Nephron (organoid): Measurements from ENCODE around the gene ERBIN.
A peak's percentile ranks its signal among the peaks of the same experiment; 100 is the strongest.

Experiments
- H3K27ac Mint-ChIP-seq, 3 experiments: 2 replicates each; pipeline ENCODE4 v1.8.0; 2020; ENCODE audit warnings: mixed read lengths in 3 of 3, mild to moderate bottlenecking in 2 of 3, moderate library complexity in 1 of 3
- H3K27me3 Mint-ChIP-seq: 2 replicates; pipeline ENCODE4 v1.8.0; 2021; ENCODE audit warnings: low read depth, mild to moderate bottlenecking, moderate library complexity, mixed read lengths
- H3K36me3 Mint-ChIP-seq: 2 replicates; pipeline ENCODE4 v1.8.0; 2020; ENCODE audit warnings: low read depth, mixed read lengths
- H3K4me1 Mint-ChIP-seq: 2 replicates; pipeline ENCODE4 v1.8.0; 2020; ENCODE audit warnings: mixed read lengths
- H3K4me3 Mint-ChIP-seq, 3 experiments: 2 replicates each; pipeline ENCODE4 v1.8.0; 2020; ENCODE audit warnings: mild to moderate bottlenecking in 3 of 3, mixed read lengths in 3 of 3, moderate library complexity in 2 of 3
- H3K9me3 Mint-ChIP-seq: 2 replicates; pipeline ENCODE4 v1.8.0; 2020; ENCODE audit warnings: mixed read lengths
- CTCF ChIP-seq, 3 experiments: fragments of 200-600 bp; sonication (generic); IDR thresholded peaks; one replicate each; pipeline ENCODE4 v1.5.0; 2021; ENCODE audit warnings: antibody characterized with exemption in 3 of 3; ENCODE audit not compliant: unreplicated experiment in 3 of 3

ERBIN gene

GRCh38 chr5:65994117-65994786, 67.9 kb downstream of the ERBIN start:
- peak overlapping the region in 1 of 3 experiments; percentile 7 for H3K27ac Mint-ChIP-seq
- H3K4me3 Mint-ChIP-seq = no peak overlapping the region
- no peaks in the 10 kb centered on the region for H3K27me3 Mint-ChIP-seq
- H3K9me3 Mint-ChIP-seq = no peaks in the 10 kb centered on the region
- peaks cover 41% of the 10 kb centered on the region for H3K36me3 Mint-ChIP-seq
- peaks cover 1% of the 10 kb centered on the region for H3K4me1 Mint-ChIP-seq
- no peak for TF ChIP-seq CTCF (IDR thresholded peaks at IDR 0.05; ENCODE audit: unreplicated experiment in 3 of 3)

- H3K36me3 Mint-ChIP-seq = peaks cover 59% of the 10 kb centered on the region
- no peaks in the 10 kb centered on the region for H3K27me3 Mint-ChIP-seq
- H3K4me1 Mint-ChIP-seq = no peaks in the 10 kb centered on the region
- peaks cover 2% of the 10 kb centered on the region for H3K9me3 Mint-ChIP-seq
- H3K27ac Mint-ChIP-seq = no peak overlapping the region
- TF ChIP-seq CTCF (IDR thresholded peaks at IDR 0.05; ENCODE audit: unreplicated experiment in 3 of 3) = no peak
- no peak overlapping the region for H3K4me3 Mint-ChIP-seq
These were observed 72.8 kb downstream of the ERBIN start for GRCh38 chr5:65999061-65999723.

- Mint-ChIP-seq H3K36me3 (peaks cover 56% of the 10 kb centered on the region), H3K9me3 (peaks cover 13% of the 10 kb centered on the region), H3K4me1 (no peaks in the 10 kb centered on the region), H3K4me3 (no peak overlapping the region), H3K27ac (no peak overlapping the region), H3K27me3 (no peaks in the 10 kb centered on the region)
- no peak for TF ChIP-seq CTCF (IDR thresholded peaks at IDR 0.05; ENCODE audit: unreplicated experiment in 3 of 3)
These were observed 75.6 kb downstream of the ERBIN start for GRCh38 chr5:66001952-66002351.

GRCh38 chr5:66002415-66002814, 76.0 kb downstream of the ERBIN start:
- no peak overlapping the region for H3K4me3 Mint-ChIP-seq
- no peak for TF ChIP-seq CTCF (IDR thresholded peaks at IDR 0.05; ENCODE audit: unreplicated experiment in 3 of 3)
- H3K36me3 Mint-ChIP-seq = peaks cover 53% of the 10 kb centered on the region
- no peaks in the 10 kb centered on the region for H3K27me3 Mint-ChIP-seq
- H3K27ac Mint-ChIP-seq = no peak overlapping the region
- H3K4me1 Mint-ChIP-seq = no peaks in the 10 kb centered on the region
- peaks cover 13% of the 10 kb centered on the region for H3K9me3 Mint-ChIP-seq

GRCh38 chr5:66004216-66004615, 77.8 kb downstream of the ERBIN start:
- H3K9me3 Mint-ChIP-seq = peaks cover 13% of the 10 kb centered on the region
- no peak overlapping the region for H3K4me3 Mint-ChIP-seq
- no peaks in the 10 kb centered on the region for H3K4me1 Mint-ChIP-seq
- peaks cover 61% of the 10 kb centered on the region for H3K36me3 Mint-ChIP-seq
- no peak overlapping the region for H3K27ac Mint-ChIP-seq
- H3K27me3 Mint-ChIP-seq = no peaks in the 10 kb centered on the region
- no peak for TF ChIP-seq CTCF (IDR thresholded peaks at IDR 0.05; ENCODE audit: unreplicated experiment in 3 of 3)

- Mint-ChIP-seq H3K27ac (no peak overlapping the region), H3K4me3 (no peak overlapping the region), H3K9me3 (peaks cover 10% of the 10 kb centered on the region), H3K4me1 (peaks cover 8% of the 10 kb centered on the region), H3K36me3 (peaks cover 38% of the 10 kb centered on the region), H3K27me3 (no peaks in the 10 kb centered on the region)
- no peak for TF ChIP-seq CTCF (IDR thresholded peaks at IDR 0.05; ENCODE audit: unreplicated experiment in 3 of 3)
These were observed 82.9 kb downstream of the ERBIN start for GRCh38 chr5:66009277-66009676.
